ENCODE data around the gene GLIPR1L2.

Gene GLIPR1L2

GRCh38 chr12:75419841-75420240 lies 29.0 kb downstream of the GLIPR1L2 start:
- H3K27ac ChIP-seq: no peak overlapping the region
- H2AFZ ChIP-seq: no peak overlapping the region
- H3K36me3 ChIP-seq (ENCODE audit: control insufficient read depth, insufficient read depth, low read length): no peaks in the 10 kb centered on the region
- H3K4me2 ChIP-seq (ENCODE audit: low read length): no peak overlapping the region
- H3K27me3 ChIP-seq (ENCODE audit: control insufficient read depth, insufficient read depth, low read length): no peaks in the 10 kb centered on the region
- H3K9ac ChIP-seq: no peak overlapping the region
- no peaks in the 10 kb centered on the region for H3K4me1 ChIP-seq
- no peaks in the 10 kb centered on the region for H3K79me2 ChIP-seq
- no peaks in the 10 kb centered on the region for H3K9me3 ChIP-seq (ENCODE audit: control insufficient read depth, low read length)
- no peak for TF ChIP-seq CTCF (IDR thresholded peaks at IDR 0.05)
- no peak overlapping the region for H3K4me3 ChIP-seq (ENCODE audit: low read depth, low read length)

GRCh38 chr12:75427491-75427890 lies 36.6 kb downstream of the GLIPR1L2 start:
- Histone ChIP-seq H3K79me2 (no peaks in the 10 kb centered on the region), H3K4me3 (ENCODE audit: low read depth, low read length) (no peak overlapping the region), H3K36me3 (ENCODE audit: control insufficient read depth, insufficient read depth, low read length) (no peaks in the 10 kb centered on the region), H3K4me1 (no peaks in the 10 kb centered on the region), H3K4me2 (ENCODE audit: low read length) (no peak overlapping the region), H3K27me3 (ENCODE audit: control insufficient read depth, insufficient read depth, low read length) (no peaks in the 10 kb centered on the region), H3K9me3 (ENCODE audit: control insufficient read depth, low read length) (no peaks in the 10 kb centered on the region), H2AFZ (no peak overlapping the region), H3K9ac (no peak overlapping the region), H3K27ac (no peak overlapping the region)
- no peak for TF ChIP-seq CTCF (IDR thresholded peaks at IDR 0.05)

- Histone ChIP-seq H3K4me3 (ENCODE audit: low read depth, low read length) (no peak overlapping the region), H2AFZ (no peak overlapping the region), H3K79me2 (no peaks in the 10 kb centered on the region), H3K27me3 (ENCODE audit: control insufficient read depth, insufficient read depth, low read length) (no peaks in the 10 kb centered on the region), H3K9me3 (ENCODE audit: control insufficient read depth, low read length) (no peaks in the 10 kb centered on the region), H3K36me3 (ENCODE audit: control insufficient read depth, insufficient read depth, low read length) (no peaks in the 10 kb centered on the region), H3K4me1 (no peaks in the 10 kb centered on the region), H3K27ac (no peak overlapping the region), H3K9ac (no peak overlapping the region), H3K4me2 (ENCODE audit: low read length) (no peak overlapping the region)
- no peak for TF ChIP-seq CTCF (IDR thresholded peaks at IDR 0.05)
Measured at GRCh38 chr12:75428767-75429166, 37.9 kb downstream of the GLIPR1L2 start.

- Histone ChIP-seq H3K9ac (no peak overlapping the region), H3K79me2 (no peaks in the 10 kb centered on the region), H3K27ac (no peak overlapping the region), H3K36me3 (ENCODE audit: control insufficient read depth, insufficient read depth, low read length) (no peaks in the 10 kb centered on the region), H3K4me2 (ENCODE audit: low read length) (no peak overlapping the region), H2AFZ (no peak overlapping the region), H3K9me3 (ENCODE audit: control insufficient read depth, low read length) (no peaks in the 10 kb centered on the region), H3K4me1 (no peaks in the 10 kb centered on the region), H3K27me3 (ENCODE audit: control insufficient read depth, insufficient read depth, low read length) (no peaks in the 10 kb centered on the region), H3K4me3 (ENCODE audit: low read depth, low read length) (no peak overlapping the region)
- TF ChIP-seq CTCF (IDR thresholded peaks at IDR 0.05): no peak
Measured at GRCh38 chr12:75432924-75433323, 42.0 kb downstream of the GLIPR1L2 start.

- Histone ChIP-seq H3K27ac (no peak overlapping the region), H2AFZ (no peak overlapping the region), H3K9me3 (ENCODE audit: control insufficient read depth, low read length) (no peaks in the 10 kb centered on the region), H3K4me1 (no peaks in the 10 kb centered on the region), H3K9ac (no peak overlapping the region), H3K4me3 (ENCODE audit: low read depth, low read length) (no peak overlapping the region), H3K36me3 (ENCODE audit: control insufficient read depth, insufficient read depth, low read length) (no peaks in the 10 kb centered on the region), H3K79me2 (no peaks in the 10 kb centered on the region), H3K27me3 (ENCODE audit: control insufficient read depth, insufficient read depth, low read length) (no peaks in the 10 kb centered on the region), H3K4me2 (ENCODE audit: low read length) (no peak overlapping the region)
- TF ChIP-seq CTCF (IDR thresholded peaks at IDR 0.05): no peak
Measured at GRCh38 chr12:75437564-75437963, 46.7 kb downstream of the GLIPR1L2 start.

All from parathyroid adenoma (tissue), 2 donors.